GM12891 (cell line): Measurements from ENCODE around the gene FAM53A.

Experiments used
- POLR2A ChIP-seq: IDR thresholded peaks from 2 replicates; pipeline ENCODE4 v1.6.1; 2011; ENCODE audit warnings: low read depth, low read length, control low read depth
- POLR2AphosphoS5 ChIP-seq: IDR thresholded peaks from 2 replicates; pipeline ENCODE4 v1.6.1; 2011; ENCODE audit warnings: low read depth, low read length, control low read depth

GRCh38 chr4:1652088-1652487, 32.0 kb downstream of the FAM53A start:
- no peak for TF ChIP-seq POLR2AphosphoS5
- TF ChIP-seq POLR2A, result no peak
